ENCODE data around the gene PDE6H. TPM values are rescaled to one million over a fixed set of nuclear protein-coding genes. Genes with fewer than 3 reads are reported as not detected.
A peak's percentile ranks its signal among the peaks of the same experiment; 100 is the strongest.

Gene PDE6H
- total and polyA plus RNA-seq, 11 donors, result not detected

GRCh38 chr12:14956024-14956891, 16.6 kb upstream of the PDE6H start:
- Histone ChIP-seq H3K9me3 (no peaks in the 10 kb centered on the region), H3K27me3 (no peaks in the 10 kb centered on the region), H3K4me1 (peaks cover 5 to 92% (median 61%) of the 10 kb centered on the region in 12 donors), H3K27ac (peak overlapping the region in 10 of 12 donors; percentile 3 to 92 (median 76)), H3K4me3 (peak overlapping the region in 4 of 12 donors; percentile 1 to 74 (median 11)), H3K36me3 (peaks cover 0 to 4% (median 0%) of the 10 kb centered on the region in 9 donors)
- no peak for DNase-seq
- ATAC-seq, result no peak
- intact Hi-C loops (cut with DNase I), result no loop called here
- TF ChIP-seq CTCF (IDR thresholded peaks at IDR 0.05) (no peak), POLR2A (IDR thresholded peaks at IDR 0.05) (no peak)
- WGBS, 4 donors, result 60 to 69% (median 63%) methylated on average over 9 of the region's 9 CpGs

DNA sequence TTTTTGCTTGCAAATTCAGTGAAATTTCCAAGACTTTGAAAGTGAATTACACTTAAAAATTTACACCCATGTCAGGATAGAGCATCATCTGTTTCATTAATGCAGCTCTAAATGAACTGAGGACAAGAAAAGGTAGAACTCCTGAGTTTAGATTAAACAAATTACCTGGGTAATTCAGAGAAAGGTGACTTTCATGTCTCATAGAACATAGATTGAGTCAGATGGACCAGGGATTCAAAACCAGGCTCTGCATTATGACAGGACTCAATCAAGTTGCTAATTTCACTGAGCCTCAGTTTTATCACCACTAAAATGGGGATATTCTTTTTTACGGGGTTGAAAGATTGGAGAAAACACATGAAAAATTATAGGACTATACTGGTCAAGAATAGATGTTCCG, 15.9 kb upstream of the PDE6H start:
- ATAC-seq (no peak), DNase-seq (no peak)
- Histone ChIP-seq H3K27me3 (no peaks in the 10 kb centered on the region), H3K4me3 (peak overlapping the region in 3 of 12 donors; percentile 69 to 74 (median 69)), H3K36me3 (peaks cover 0 to 4% (median 0%) of the 10 kb centered on the region in 9 donors), H3K4me1 (peaks cover under 1 to 92% (median 56%) of the 10 kb centered on the region in 12 donors), H3K27ac (peak overlapping the region in 11 of 12 donors; percentile 29 to 92 (median 83)), H3K9me3 (no peaks in the 10 kb centered on the region)
- no peak for TF ChIP-seq CTCF (IDR thresholded peaks at IDR 0.05)
- no peak for TF ChIP-seq POLR2A (IDR thresholded peaks at IDR 0.05)
- WGBS, 4 donors, result 59 to 74% (median 67%) methylated on average over 2 of the region's 2 CpGs
- intact Hi-C loops (cut with DNase I), result no loop called here

DNA sequence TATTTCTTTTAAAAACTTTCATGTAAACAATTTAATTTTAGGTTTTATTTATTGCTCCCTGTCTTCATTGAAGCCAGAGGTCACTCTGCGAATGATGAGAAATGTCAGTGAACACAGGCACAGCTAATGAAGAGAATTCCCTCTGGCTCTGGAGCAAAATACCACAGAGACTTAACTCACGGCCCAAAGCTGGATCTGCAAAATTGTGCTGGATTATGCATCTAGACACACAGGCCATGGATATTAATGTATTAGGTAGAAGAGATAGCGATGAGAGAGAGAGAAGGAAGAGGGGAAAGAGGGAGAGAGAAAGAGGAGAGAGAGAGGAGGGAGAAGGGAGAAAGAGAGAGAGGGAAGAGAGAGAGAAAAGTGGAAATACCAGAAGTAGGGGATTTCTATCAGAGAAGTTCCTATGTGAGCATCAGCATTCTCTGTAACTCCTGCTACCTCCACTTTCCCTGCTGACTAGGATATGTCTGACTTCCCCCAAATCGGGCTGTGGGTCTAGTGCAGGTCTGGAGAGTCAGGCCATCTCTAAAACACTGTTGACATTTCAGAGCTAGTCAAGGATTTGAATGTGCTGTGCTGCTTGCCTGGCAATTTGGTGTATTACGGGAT, 15.2 kb upstream of the PDE6H start:
- 51 to 69% (median 53%) methylated on average over 5 of the region's 5 CpGs for WGBS, 4 donors
- H3K36me3 ChIP-seq, result peaks cover 0 to 4% (median 0%) of the 10 kb centered on the region in 9 donors
- DNase-seq (no peak), ATAC-seq (no peak)
- peaks cover 0 to 91% (median 52%) of the 10 kb centered on the region in 12 donors for H3K4me1 ChIP-seq
- TF ChIP-seq POLR2A (IDR thresholded peaks at IDR 0.05) (no peak), CTCF (IDR thresholded peaks at IDR 0.05) (no peak)
- peak overlapping the region in 8 of 12 donors; percentile 24 to 77 (median 64) for H3K4me3 ChIP-seq
- intact Hi-C loops (cut with DNase I), result no loop called here
- no peaks in the 10 kb centered on the region for H3K27me3 ChIP-seq
- H3K27ac ChIP-seq, result peak overlapping the region; percentile 35 to 92 (median 86)
- H3K9me3 ChIP-seq, result no peaks in the 10 kb centered on the region

Data from heart left ventricle (tissue), 16 donors.